ENCODE data around the gene RPL6.
"Not testable (repeated sequence)": the region's sequence is repeated elsewhere in the genome, so short reads cannot be mapped to it uniquely, and the experiment has no call there.

Gene RPL6

GRCh38 chr12:112409064-112409905, at the start of gene RPL6:
TSS of gene RPL6 (minus strand) at chr12:112409605. CDS start at chr12:112408656, 949 bp downstream.
- DNase-seq: peak; percentile 76 to 80

- no peak for DNase-seq
Measured at GRCh38 chr12:112458751-112459150, 49.3 kb upstream of the RPL6 start.

GRCh38 chr12:112458330-112458729, 48.9 kb upstream of the RPL6 start:
- DNase-seq: no peak

GRCh38 chr12:112457142-112457541, 47.7 kb upstream of the RPL6 start:
- not testable (repeated sequence) for DNase-seq

GRCh38 chr12:112456029-112456428, 46.6 kb upstream of the RPL6 start:
- DNase-seq: no peak

- no peak for DNase-seq
Measured at GRCh38 chr12:112450725-112451124, 41.3 kb upstream of the RPL6 start.

GRCh38 chr12:112448165-112448564, 38.8 kb upstream of the RPL6 start:
- DNase-seq: not testable (repeated sequence)

- DNase-seq: no peak
Measured at GRCh38 chr12:112447106-112447505, 37.7 kb upstream of the RPL6 start.

GRCh38 chr12:112446008-112446725, 36.8 kb upstream of the RPL6 start:
- no peak for DNase-seq

GRCh38 chr12:112443916-112444315, 34.5 kb upstream of the RPL6 start:
- no peak for DNase-seq

GRCh38 chr12:112440653-112441052, 31.2 kb upstream of the RPL6 start:
- not testable (repeated sequence) for DNase-seq

- no peak for DNase-seq
Measured at GRCh38 chr12:112439769-112440168, 30.4 kb upstream of the RPL6 start.

- not testable (repeated sequence) for DNase-seq
Measured at GRCh38 chr12:112438645-112439044, 29.2 kb upstream of the RPL6 start.

- DNase-seq: no peak
Measured at GRCh38 chr12:112433551-112433950, 24.1 kb upstream of the RPL6 start.

GRCh38 chr12:112431965-112432364, 22.6 kb upstream of the RPL6 start:
- no peak for DNase-seq

GRCh38 chr12:112430929-112431328, 21.5 kb upstream of the RPL6 start:
- no peak for DNase-seq

- no peak for DNase-seq
Measured at GRCh38 chr12:112427760-112428159, 18.4 kb upstream of the RPL6 start.

- DNase-seq: no peak
Measured at GRCh38 chr12:112425582-112426382, 16.4 kb upstream of the RPL6 start.

- no peak for DNase-seq
Measured at GRCh38 chr12:112424126-112424525, 14.7 kb upstream of the RPL6 start.

GRCh38 chr12:112422531-112422930, 13.1 kb upstream of the RPL6 start:
- no peak for DNase-seq

GRCh38 chr12:112421363-112421762, 12.0 kb upstream of the RPL6 start:
- DNase-seq: no peak

- DNase-seq: no peak
Measured at GRCh38 chr12:112420740-112421139, 11.3 kb upstream of the RPL6 start.

Measured in activated CD4-positive, alpha-beta T cell treated with anti-CD3 and anti-CD28 coated beads for 4 hours (primary cell).